Measurements from ENCODE around the gene SLC29A2.

Gene SLC29A2

DNA sequence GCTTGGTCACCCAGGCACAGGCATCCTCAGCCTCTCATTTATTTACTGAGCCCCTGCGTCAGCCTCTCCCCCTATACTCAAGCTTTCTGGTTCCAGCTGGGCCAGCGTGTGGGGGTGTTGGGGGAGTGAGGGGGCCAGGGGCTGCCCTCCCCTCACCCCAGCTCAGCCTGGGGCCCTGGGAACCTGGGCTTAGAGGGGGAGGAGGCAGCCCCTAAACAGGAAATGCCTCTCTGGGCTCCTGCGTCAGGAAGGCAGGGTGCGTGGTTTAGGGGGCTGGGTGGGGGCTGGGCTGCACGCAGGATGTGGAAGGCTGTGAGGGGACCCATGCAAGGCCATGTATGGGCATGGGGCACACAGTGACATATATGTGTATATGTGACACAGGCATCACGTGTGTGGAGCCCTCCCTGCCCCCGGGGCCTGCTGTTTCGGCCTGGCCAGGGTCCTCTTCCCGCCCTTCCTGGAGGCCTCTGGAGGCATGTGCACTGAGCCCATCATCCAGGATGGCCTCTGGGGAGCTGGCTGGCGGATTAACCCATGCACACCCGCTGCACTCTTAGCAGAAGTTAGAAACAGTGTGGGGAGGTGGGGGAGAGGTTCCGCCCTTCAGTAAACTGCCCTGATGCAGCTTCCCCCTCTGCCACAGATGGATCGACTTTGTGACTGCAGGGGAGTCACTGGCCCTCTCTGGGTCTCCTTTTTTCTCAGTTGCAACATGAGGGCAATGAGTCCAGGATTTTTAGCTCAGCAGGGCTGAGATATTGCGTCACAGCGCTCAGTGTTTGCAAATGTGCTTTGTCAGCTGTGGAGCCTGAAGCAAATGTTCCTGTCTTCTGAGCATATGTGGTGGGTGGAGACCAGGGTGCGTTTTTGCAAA, 53.6 kb downstream of the SLC29A2 start:
- DNase-seq (ENCODE audit: low read depth) = no peak

DNA sequence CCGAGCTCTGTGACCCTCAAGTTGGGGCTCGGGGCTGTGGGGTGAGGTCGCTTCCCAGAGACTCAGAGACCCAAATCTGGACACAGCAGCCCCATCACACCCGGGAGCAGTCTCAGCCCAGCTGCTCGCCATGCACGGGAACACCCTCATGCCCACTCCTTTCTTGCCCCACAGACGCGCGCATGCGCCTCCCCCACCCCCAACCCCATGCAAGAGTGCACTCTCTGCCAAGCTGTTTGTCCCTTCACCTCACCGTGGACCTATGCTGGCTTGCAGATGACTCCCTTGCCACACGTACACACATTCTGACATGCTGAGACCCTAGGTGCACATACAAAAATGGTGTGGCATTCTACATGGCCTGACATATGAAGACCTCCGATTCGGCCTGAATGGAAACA, 54.2 kb downstream of the SLC29A2 start:
- DNase-seq (ENCODE audit: low read depth) = no peak

DNA sequence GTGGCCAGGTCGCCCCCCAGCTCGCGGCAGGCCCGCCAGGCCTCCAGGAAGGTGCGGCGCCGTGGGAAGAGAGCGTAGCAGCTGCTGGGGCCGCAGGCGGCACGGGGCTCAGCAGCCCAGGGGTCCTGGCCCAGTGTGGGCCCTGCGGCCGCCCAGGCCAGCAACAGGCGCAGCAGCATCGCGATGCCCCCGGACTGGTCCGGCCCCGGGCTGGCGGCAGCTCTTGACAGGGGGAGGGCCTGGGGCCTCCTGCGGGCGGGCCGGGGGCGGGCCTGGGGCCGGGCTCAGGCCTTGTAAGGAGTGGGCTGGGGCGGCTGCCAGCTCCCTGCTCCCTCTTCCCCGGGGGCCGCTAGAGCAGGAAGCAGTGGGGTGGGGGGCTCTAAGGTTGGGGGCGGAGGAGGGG, 54.7 kb downstream of the SLC29A2 start, which contains the start of gene CD248:
Gene CD248, minus strand, starts transcription at position 196 of the 403 bp plus-strand sequence. Its CDS starts 17 bp downstream, at position 179.
- DNase-seq (ENCODE audit: low read depth) = no peak

DNA sequence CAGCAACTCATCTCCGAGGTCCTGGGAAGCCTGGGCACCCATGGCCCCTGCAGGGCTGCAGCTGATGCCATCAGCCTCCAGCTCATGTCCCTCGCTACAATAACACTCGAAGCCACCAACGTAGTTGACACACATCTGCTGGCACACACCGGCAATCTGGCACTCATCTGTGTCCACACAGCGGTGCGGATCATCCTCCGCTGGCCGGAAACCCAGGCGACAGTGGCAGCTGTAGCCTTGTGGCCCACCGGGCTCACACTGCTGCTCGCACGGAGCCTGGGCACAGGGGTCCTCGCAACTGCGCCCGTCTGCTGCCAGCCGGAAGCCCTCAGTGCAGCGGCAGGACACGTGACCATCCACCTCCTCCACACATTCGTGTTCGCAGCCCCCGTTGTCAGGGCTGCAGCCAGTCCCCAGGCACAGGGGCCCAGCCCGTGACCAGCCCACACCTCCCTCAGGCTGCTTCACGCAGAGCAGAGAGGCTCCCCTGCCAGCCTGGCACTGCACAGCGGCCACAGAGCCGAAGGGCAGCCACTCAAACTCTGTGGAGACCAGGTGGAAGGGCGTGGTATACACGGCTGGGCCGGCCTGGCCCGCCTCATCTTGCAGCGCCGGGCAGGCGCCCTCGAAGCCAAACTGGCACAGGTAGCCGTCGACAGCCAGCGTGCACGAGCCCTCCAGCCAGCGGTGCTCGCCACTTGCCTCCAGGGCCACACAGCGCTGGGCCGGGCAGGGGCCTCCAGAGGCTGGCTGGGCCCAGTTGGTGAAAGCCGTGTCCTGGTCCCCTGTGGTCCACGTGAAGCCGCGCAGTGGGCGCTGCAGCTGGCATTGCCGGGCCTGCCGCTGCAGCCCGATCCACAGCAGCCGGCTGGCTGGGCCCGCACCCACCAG, 55.4 kb downstream of the SLC29A2 start:
- no peak for DNase-seq (ENCODE audit: low read depth)

DNA sequence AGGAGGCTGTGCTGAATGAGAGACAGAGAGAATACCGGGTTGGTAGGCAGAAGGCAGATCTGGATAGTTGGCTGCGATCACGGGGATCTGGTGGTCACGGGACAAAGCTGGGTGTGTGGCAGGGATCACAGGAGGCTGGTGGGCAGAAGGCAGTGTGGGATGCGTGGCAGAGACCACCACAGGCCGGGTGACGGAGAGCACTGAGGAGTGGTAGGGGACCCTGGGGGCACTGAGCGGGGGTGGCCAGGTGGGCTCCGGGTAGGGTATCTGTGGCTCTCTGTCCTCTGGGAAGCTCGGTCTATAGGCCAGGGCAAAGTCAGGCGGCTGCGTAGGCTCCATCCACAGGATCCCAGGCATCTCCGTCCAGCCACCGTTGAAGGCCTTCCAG, 56.1 kb downstream of the SLC29A2 start:
- no peak for DNase-seq (ENCODE audit: low read depth)

DNA sequence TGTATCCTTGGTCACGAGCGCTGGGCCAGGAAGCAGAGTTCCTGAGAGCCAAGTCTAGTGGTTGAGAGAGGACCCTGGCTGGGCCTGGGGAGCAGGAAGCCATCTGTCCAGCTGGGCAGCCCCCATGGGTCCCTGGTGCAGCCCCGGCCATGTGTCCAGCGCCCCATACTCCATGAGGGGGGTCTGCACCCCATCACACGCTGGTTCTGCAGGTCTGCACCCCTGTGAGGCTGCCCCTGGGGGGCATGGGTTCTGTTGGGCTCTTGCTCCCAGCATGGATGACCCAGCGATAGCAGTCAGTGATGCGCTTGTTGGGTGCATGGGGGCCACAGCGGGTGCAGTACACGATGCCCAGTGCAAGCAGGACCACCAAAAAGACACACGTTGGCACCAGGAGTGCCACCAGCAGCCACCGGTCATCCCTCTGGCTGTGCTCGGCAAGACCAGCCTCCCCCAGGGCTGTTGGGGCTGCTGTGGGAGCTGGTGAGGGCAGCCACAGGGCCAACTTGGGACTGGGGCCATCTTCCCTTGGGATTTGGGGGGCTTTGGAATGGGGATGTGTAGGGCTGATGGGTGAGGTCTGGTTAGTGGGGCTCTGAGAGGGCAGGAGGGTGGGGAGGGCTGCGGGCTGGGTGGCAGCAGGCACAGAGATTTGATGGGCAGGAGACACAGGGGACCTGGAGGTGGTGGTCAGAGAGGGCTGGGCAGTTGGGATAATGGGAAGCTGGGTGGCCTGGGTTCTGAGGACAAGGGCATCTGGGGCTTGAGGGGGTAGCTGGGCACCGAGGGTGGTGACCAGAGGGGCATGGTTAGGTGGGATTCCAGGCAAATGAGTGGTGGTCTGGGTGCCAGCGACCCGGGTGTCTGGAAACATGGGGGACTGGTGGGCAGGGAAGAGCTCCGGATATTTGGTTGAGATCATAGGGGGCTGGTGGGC, 56.7 kb downstream of the SLC29A2 start:
- no peak for DNase-seq (ENCODE audit: low read depth)

DNA sequence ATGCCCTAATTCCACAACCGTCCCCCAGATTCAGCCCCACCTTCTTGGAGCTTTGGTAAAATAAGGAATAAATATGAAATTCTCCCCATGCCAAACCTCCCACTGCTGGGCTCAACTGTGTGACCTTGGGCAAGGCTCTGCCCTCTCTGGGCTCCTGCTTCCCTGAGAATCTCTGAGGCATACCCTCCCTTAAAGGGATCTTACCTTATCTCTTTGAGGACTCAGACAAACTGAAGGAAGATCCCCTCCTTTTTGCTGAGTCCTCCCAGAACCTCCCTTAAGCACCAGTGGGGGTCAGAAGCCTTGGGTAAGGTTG, 57.4 kb downstream of the SLC29A2 start:
- DNase-seq (ENCODE audit: low read depth) = no peak

DNA sequence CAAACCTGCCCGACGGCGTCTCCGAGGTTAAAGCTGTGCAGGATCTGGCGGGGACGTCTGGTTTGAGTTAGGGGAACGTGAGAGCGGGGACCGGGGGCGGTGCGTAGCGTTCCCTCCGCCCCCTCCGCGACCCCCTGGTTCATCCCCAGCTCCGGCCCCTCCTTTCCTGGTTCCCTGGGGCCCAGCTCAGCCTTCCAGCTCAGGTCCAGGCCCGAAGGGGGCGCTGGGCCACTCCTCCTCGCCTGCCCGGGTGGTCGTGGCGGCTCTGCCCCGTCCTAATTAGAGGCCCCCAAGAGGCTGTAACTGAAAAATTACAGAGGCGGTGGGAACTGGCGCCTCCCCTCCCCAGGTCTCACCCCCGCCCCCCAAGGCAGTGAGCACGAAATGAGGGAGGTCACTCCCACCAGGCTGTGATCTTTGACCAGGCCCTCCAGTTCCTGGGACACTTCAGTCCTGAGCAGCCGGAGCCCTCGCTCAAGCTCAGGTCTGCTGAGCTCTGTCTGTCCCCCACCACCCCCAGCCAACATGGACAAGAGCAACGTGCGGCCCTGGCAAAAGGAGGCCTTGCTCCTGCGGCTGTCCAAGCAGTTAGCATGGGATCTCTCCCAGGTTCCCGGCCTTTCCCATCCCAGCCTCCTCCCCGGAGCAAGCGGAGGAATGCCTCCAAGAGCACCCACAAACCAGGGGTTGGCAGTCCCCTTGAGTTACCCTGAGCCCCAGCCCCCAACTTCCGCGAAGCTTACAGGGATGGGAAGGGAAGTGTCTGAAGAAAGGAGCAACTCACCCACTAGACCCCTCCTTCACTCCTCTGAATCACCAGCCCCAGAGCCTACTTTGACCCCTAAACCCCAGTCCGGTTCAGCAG, 58.0 kb downstream of the SLC29A2 start:
- no peak for DNase-seq (ENCODE audit: low read depth)

DNA sequence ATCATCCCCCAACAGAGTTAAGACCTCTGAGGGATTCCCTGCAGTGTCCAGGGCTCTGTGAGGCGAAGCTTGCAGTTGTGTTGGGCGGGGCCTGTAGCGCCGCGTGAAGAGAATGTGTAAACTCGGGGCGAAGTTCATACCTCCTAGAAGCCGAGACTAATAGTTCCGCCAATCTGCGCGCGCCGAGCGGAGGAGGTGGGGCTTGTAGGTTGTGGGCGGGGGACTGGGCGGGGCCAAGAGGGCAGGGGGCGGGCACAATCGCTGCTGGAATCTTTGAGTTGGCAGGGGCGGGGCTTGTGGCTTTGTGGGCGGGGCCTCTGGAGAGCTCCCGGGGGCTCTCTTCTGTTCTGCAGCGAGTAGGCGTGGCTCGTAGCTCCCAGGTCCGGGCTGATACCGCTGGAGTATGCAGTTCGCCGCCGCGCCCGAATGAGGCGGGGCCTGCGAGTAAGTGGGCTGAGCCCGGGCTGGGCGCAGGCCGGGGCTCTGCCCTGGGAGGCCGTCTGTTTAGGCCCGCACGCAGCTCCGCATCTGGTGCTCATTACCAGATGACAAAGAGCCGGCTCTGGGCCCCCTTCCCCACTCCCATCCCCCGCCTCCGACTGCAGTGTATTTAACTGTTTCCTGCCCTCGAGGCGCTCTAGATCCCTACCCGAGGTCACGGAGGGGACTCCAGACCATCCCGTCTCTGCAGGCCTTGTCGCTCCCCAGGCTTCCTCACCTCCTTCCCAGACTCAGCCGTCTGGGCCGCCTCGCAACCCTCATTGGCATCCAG, 58.8 kb downstream of the SLC29A2 start:
- peak; percentile 97 for DNase-seq (ENCODE audit: low read depth)

All from HS-27A (cell line).